ENCODE data around the gene SLC38A8.

Gene SLC38A8

GRCh38 chr16:84068783-84069462 lies 26.3 kb upstream of the SLC38A8 start:
- DNase-seq (ENCODE audit: low read depth, low spot score) = no peak

- DNase-seq (ENCODE audit: low read depth, low spot score) = no peak
Observed at GRCh38 chr16:84068041-84068440, 25.4 kb upstream of the SLC38A8 start.

- DNase-seq (ENCODE audit: low read depth, low spot score) = no peak
Observed at GRCh38 chr16:84067640-84068039, 25.0 kb upstream of the SLC38A8 start.

- peak; percentile 79 for DNase-seq (ENCODE audit: low read depth, low spot score)
Observed at GRCh38 chr16:84065536-84066132, 23.0 kb upstream of the SLC38A8 start.

GRCh38 chr16:84063980-84064379 lies 21.4 kb upstream of the SLC38A8 start:
- DNase-seq (ENCODE audit: low read depth, low spot score) = no peak

GRCh38 chr16:84062734-84063640 lies 20.4 kb upstream of the SLC38A8 start:
- DNase-seq (ENCODE audit: low read depth, low spot score) = peak; percentile 92

GRCh38 chr16:84061236-84061819 lies 18.7 kb upstream of the SLC38A8 start:
- no peak for DNase-seq (ENCODE audit: low read depth, low spot score)

GRCh38 chr16:84059946-84060901 lies 17.6 kb upstream of the SLC38A8 start:
- DNase-seq (ENCODE audit: low read depth, low spot score) = no peak

GRCh38 chr16:84059111-84059510 lies 16.5 kb upstream of the SLC38A8 start:
- no peak for DNase-seq (ENCODE audit: low read depth, low spot score)

GRCh38 chr16:84058664-84059063 lies 16.1 kb upstream of the SLC38A8 start:
- DNase-seq (ENCODE audit: low read depth, low spot score) = no peak

GRCh38 chr16:84058211-84058610 lies 15.6 kb upstream of the SLC38A8 start:
- no peak for DNase-seq (ENCODE audit: low read depth, low spot score)

GRCh38 chr16:84056933-84057332 lies 14.3 kb upstream of the SLC38A8 start:
- no peak for DNase-seq (ENCODE audit: low read depth, low spot score)

- DNase-seq (ENCODE audit: low read depth, low spot score) = peak; percentile 76
Observed at GRCh38 chr16:84055801-84056634, 13.4 kb upstream of the SLC38A8 start.

GRCh38 chr16:84055366-84055765 lies 12.8 kb upstream of the SLC38A8 start:
- peak; percentile 65 for DNase-seq (ENCODE audit: low read depth, low spot score)

- no peak for DNase-seq (ENCODE audit: low read depth, low spot score)
Observed at GRCh38 chr16:84054916-84055315, 12.3 kb upstream of the SLC38A8 start.

- no peak for DNase-seq (ENCODE audit: low read depth, low spot score)
Observed at GRCh38 chr16:84054271-84054670, 11.7 kb upstream of the SLC38A8 start.

- no peak for DNase-seq (ENCODE audit: low read depth, low spot score)
Observed at GRCh38 chr16:84053237-84053636, 10.6 kb upstream of the SLC38A8 start.

GRCh38 chr16:84052071-84052622 lies 9.6 kb upstream of the SLC38A8 start:
- DNase-seq (ENCODE audit: low read depth, low spot score) = no peak

- no peak for DNase-seq (ENCODE audit: low read depth, low spot score)
Observed at GRCh38 chr16:84050316-84050715, 7.7 kb upstream of the SLC38A8 start.
